Stimulated activated CD8-positive, alpha-beta memory T cell treated with anti-CD3 and anti-CD28 coated beads, Interleukin-12 subunit alpha, Interleukin-12 subunit beta, amount 100 ng/mL, for 24 hours (primary cell): ENCODE results near the gene IFI30.
"Not testable (repeated sequence)": the region's sequence is repeated elsewhere in the genome, so short reads cannot be mapped to it uniquely, and the experiment has no call there.

Experiments used
- DNase-seq: peaks from one replicate; pipeline ENCODE4 v3.0.0-alpha.2; 2020; ENCODE audit errors: extremely low read depth

IFI30 gene

DNA sequence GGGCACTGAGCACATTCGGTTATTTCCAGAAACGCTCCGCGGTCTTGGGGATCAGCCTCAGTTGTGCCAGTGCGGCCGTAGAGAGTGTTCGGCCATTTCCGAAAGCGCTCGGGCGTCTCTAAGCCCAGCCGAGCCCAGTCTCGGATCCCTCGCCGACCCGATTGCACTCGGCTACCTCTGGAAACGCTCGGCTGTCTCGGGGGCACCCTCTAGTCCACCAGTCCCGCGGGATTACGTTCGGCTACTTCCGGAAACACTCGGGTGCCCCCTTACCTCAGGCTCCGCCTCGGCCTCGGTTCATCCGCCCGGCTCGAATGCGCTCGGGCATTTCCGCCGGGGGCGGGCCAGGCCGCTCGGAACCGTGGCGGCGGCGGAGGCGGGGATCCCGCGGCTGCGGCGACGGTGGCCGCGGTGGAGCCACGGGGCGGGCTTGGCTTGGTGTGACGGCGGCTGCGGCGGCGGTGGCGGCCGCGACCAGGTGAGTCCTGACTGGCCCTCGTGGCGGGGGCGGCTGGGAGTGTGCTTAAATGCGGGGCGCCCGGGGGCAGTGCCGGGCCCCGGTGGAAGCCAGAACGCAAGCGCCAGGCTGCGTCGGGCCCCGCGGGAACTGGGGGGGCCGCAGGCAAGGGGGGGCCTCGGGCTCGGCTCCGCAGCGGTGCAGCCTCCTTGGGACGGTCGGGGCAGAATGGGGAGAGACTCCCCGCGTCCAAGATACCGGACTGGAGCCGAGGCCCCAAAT is 20.6 kb upstream of the IFI30 start, which contains the start of gene PIK3R2:
Gene PIK3R2 (plus strand): TSS at position 347 of the 739 bp plus-strand sequence. CDS start 2,717 bp downstream, outside the sequence.
- peak; percentile 99 for DNase-seq

DNA sequence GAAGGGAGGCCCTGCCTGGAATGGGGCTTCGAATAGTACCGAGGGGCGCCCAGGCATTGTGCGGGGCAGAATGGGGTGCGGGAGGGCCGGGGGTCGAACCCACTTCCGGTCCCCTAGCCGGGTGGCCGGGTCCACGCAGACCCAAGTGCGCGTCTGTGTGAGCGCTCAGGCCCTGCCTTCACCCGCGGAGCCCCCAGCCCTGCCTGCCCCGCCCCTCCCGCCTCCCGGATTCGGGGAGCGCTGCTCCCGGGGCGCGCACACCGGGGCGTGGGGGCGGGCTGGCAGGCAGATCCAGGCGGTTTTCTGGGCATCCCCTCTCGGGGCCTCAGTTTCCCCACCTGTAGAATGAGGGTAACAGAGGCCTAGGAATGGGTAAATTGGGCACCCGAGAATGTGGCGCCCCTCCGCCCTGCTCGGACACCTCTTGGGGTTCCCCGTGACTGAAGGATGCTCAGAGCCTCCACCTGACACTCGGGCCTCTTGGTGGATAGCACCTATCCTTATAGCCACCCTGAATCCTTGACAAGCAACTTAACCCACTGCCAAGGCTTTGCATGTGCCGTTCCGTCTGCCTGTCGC is 20.0 kb upstream of the IFI30 start:
- no peak for DNase-seq

DNA sequence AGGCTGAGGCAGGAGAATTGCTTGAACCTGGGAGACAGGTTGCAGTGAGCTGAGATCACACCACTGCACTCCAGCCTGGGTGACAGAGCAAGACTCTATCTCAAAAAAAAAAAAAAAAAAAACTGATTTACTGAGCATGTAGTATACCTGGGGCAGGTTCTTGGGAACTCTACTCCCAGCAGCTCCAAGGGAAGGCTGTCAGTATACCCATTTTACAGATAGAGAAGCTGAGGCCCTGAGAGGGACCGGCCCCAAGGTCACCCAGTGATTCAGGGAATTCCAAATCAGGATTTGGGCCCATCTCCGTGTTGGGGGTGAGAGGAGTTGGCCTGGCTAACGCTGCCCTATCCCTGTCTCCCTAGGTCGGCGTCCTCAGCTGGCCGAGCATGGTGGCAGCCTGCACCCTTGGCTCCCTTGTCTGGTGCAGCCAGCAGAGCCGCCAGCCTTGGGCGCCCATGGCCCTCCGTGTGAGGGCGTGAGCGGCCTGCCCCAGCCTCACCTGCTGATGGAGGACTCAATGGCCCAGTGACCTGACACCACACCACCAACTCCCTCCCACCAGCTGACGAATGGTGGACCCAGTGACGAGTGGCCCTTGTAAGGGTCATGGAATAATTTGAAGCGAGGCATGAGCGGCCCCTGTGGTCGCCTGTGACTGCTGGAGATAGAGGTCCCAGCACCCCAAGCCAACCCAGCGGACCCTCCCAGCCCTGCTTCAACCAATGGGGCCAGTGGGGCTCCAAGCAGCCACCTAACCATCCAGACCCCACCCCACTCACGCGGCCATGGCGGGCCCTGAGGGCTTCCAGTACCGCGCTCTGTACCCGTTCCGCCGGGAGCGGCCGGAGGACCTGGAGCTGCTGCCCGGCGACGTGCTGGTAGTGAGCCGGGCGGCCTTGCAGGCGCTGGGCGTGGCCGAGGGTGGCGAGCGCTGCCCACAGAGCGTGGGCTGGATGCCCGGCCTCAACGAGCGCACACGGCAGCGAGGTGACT is 18.2 kb upstream of the IFI30 start:
- DNase-seq, result no peak

DNA sequence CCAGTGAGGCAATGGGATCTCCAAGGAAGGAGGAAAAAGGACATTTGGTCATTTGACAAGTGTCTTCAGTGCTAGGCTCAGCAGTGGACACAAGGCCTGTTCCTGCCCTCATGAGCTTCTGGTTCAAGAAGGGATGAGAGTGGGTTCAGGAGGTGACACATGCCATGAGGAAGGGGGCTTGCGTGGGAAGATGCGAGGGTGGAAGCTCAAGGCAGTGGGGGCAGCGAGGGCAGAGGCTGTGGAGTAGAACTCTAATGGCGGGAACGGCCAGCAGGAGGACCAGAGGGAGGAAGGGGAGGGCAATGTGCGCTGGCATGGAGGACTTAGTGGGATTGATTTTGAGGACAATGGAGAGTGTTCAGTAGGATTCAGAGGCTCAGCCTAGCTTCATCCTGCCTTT is 17.3 kb upstream of the IFI30 start:
- no peak for DNase-seq

DNA sequence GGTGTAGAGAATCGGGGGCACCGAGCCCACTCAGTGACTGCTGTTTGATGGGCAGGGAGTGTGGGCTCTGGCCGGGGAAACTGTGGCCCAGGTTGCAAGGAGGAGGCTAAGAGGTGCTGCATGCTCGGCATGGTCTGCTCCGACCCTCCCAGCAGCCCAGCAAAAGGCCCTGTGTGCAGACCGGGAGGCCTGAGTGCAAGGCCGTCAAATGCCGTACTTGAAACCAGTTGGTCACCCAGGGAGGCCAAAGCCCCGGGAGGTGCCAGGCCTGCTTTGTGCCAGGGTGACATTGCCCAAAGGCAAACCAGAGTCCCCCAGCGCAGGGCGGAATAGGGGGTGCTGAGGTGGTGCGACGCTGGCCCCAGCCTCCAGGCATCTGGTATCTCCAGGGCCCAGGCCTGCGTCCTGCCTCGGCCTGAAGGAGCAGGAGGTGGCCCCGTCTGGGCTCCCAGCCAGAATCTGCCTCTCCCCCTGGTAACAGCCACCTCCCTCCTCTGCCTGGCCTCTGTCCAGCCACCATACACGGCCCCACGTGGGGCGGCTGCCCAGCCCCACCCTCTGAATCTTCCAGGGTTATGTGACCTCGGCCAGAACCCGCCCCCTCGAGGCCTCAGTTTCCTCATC is 16.7 kb upstream of the IFI30 start:
- no peak for DNase-seq

DNA sequence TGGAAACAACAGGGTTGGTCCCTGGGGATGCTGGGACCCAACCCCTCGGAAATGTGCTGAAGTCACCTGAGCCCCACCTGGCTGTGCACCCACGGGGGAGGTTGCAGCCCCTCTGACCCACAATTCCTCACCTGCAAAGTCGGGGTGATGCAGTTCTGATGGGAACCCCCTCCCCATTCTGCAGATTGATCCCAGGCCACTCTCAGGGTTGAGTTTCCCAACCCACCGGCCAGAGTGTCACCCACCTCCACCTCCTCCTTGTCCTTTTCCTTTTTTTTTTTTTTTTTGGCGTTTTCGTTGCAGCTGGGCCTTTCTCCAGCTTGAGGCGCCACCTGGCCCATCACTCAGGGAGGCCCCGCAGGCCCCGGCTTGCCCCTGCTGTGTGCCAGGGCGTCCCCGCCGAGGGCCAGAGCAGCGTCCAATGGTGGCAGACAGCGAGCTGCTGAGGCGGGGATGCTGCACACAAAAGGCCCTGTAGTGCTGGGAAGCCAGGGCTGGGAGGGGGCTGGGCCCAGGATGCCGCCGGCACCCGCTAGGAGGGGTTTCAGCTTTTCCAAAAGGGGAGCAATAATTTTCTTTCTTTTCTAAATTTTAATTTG is 16.0 kb upstream of the IFI30 start:
- no peak for DNase-seq

DNA sequence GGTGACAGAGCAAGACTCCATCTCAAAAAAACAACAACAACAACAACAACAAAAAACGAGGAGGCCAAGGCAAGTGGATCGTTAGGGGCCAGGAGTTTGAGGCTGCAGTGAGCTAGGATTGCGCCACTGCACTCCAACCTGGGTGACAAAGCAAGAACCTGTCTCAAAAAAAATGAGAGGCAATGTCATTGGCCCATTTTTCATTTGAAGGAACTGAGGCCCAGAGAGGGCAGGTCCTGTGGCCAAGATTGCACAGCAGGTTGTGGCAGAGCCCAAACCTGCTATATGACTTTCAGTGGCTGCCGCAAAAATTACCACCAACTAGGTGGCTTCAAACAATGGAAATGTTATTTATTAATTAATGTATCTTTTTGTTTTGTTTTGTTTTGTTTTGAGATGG is 15.1 kb upstream of the IFI30 start:
- no peak for DNase-seq

DNA sequence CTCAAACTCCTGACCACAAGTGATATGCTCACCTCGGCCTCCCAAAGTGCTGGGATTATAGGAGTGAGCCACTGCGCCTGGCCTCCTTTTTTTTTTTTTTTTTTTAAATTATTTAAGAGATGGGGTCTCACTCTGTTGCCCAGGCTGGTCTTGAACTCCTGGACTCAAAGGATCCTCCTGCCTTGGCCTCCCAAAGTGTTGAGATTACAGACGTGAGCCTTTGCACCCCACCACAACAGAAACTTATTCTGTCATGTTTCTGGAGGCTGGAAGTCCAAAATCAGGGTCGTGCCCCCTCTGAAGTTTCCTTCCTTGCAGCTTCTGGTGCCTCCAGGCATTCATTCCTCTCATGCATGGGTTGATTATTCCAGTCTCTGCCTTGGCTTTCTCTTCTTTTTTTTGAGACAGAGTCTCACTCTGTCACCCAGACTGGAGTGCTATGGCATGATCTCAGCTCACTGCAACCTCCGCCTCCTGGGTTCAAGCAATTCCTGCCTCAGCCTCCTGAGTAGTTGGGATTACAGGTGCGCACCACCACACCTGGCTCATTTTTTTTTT is 14.5 kb upstream of the IFI30 start:
- not testable (repeated sequence) for DNase-seq

DNA sequence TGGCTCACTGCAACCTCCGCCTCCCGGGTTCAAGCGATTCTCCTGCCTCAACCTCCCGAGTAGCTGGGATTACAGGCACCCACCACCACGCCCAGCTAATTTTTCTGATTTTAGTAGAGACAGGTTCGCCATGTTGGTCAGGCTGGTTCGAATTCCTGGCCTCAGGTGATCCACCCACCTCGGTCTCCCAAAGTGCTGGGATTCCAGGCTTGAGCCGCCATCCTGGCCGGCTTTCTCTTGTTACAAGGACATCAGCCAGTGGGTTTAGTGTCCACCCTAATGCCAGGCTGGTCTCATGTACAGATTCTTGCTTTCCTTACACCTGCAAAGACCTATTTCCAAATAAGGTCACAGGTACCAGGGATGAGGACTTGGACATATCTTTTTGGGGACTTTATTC is 13.8 kb upstream of the IFI30 start:
- no peak for DNase-seq

DNA sequence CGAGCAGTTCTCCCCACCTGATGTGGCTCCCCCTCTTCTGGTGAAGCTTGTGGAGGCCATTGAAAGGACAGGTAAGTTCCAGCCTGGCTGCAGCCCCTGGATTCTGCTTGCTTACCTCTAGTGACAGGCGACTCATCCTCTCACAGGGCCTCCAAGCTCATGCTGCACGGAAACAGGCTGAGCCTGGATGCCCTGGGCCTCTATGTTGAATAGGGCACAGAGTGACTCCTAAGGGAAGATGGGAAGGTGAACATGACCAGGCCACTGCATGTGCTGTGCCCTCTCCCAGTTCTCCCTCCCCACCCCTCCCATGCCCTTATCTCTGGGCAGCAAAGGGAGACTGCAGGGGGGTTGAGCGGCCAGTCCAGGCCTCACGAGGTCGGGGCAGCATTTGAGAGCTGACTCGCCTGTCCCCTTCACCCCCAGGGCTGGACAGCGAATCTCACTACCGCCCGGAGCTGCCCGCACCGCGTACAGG is 13.1 kb upstream of the IFI30 start:
- DNase-seq, result no peak

DNA sequence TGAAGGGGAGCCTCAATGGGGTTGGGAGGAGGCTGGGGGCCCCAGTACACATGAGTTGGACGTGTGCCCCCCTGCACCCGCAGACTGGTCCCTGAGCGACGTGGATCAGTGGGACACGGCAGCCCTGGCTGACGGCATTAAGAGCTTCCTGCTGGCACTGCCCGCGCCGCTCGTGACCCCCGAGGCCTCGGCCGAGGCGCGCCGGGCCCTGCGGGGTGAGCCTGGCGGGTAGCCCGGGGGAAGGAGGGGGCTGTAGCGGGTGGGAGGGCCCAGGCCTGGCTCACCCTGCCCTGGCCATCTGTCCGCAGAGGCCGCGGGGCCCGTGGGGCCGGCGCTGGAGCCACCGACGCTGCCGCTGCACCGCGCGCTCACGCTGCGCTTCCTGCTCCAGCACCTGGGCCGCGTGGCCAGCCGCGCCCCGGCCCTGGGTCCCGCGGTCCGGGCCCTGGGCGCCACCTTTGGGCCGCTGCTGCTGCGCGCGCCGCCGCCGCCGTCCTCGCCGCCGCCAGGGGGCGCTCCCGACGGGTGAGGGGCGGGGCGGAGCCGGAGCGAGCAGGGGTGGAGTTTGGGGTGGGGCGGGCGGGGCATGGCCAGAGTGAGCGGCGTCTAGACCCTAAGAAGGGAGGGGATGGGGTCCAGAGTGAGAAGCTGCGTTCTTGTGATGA is 12.5 kb upstream of the IFI30 start:
- no peak for DNase-seq

DNA sequence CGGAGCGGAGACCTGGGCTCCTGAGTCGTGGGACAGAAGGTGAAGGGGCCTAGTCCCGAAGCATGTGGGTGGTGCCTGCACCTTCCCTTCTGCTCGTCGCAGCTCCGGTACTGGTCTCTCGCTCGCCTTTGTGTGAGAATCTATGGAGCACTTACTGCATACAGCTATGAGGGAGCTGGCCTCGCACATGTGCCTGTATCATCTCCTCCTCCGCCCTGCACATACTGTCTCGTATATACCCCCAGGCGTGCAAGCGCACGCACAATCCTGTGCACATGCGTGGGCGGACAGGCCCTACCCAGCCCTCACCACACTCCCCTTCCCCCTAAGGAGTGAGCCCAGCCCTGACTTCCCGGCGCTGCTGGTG is 12.0 kb upstream of the IFI30 start:
- no peak for DNase-seq

DNA sequence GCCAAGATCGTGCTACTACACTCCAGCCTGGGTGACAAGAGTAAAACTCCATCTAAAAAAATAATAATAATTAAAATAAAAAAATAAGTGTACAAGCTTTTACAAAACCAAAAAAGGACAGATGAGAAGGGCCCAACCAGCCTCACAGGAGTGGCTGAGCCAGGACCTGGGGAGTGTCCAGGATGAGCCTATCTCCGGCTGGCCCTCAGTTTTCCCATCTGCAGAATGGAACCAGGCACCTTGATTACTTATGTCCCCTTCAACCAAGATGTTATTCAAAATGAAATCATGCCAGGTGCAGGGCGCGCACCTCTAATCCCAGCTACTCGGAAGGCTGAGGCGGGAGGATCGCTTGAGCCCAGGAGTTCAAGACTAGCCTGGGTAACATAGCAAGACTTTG is 9.5 kb upstream of the IFI30 start:
- DNase-seq, result no peak

DNA sequence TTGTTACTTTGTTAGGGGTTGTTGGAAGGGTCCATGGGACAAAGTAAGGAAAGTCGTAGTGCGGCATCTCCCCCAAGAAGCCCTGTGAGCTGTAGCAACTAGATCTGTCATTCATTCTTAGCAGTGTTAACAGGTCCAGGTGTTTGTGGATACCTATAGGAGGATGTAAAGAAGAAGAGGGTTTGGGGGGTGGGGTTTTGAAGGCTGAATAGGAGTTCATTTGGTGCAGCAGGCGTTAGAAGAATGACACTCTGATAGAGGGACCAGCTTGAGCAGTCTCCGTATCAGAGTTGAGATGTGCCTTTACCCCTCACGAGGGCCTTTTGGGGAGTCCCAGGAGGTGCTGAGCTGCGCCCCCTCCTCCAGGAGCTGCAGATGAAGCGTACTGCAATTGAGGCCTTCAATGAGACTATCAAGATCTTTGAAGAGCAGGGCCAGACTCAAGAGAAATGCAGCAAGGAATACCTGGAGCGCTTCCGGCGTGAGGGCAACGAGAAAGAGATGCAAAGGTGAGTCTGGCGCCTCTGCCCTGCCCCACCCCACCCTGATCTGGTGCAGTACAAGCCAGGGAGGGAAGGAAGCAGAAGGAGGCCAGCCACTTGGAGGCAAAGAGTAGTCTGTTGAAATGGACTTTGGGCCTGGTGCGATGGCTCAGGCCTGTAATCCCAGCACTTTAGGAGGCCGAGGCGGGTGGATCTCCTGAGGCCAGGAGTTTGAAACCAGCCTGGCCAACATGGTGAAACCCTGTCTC is 7.6 kb upstream of the IFI30 start:
- no peak for DNase-seq

DNA sequence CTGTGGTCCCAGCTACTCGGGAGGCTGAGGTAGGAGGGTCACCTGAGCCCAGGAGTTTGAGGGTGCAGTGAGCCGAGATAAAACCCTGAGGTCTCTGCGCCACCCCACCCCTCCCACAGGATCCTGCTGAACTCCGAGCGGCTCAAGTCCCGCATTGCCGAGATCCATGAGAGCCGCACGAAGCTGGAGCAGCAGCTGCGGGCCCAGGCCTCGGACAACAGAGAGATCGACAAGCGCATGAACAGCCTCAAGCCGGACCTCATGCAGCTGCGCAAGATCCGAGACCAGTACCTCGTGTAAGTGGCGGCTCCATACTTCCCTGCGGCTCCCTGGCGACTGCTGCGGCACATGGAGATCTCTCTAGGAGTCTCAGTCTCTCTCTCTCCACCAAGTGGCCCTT is 6.6 kb upstream of the IFI30 start:
- no peak for DNase-seq

DNA sequence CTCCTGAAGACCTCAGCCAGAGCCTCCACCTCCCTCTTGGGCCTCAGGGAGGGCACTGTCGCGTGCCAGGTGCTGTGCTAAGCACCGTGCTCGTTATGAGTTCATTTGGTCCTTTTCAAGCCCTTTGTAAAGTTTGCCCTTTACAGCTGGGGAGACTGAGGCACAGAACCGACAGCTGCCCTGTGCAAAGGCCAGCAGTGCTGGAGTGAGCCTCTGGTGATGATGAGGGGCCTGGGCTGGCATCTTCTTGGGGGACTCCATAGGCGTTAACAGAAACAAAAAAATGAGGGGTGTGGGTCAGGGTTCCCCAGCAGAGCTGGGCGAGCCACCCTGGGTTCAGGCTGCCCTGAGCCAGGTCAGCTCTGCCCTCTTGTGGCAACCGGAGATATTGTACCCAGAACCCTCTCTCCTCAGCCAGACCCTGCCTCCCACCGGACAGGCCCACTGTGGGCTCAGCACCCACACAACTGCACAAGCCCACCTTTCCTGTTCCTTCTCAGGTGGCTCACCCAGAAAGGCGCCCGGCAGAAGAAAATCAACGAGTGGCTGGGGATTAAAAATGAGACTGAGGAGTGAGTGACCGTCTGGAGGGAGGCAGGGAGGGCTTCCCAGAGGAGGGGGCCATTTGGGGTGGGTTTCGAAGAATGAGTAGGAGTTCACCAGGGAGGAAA is 5.5 kb upstream of the IFI30 start:
- DNase-seq, result no peak

DNA sequence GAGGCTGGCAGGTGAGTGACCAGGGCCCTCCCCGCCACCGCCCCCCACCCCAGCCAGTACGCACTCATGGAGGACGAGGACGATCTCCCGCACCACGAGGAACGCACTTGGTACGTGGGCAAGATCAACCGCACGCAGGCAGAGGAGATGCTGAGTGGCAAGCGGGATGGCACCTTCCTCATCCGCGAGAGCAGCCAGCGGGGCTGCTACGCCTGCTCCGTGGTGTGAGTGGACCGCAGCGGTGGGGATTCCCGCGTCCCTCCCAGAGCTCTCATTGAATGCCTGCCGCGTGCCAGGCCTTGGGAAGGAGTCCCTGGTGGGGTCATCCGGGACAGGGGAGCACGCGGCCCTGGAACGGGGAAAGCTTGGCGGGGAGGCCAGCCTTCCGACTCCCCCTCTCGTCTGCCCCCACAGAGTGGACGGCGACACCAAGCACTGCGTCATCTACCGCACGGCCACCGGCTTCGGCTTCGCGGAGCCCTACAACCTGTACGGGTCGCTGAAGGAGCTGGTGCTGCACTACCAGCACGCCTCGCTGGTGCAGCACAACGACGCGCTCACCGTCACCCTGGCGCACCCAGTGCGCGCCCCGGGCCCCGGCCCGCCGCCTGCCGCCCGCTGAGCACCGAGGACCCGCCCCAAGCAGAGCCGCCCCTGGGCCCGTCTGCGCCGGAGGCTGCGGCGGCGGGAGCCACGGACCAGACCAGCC is 4.8 kb upstream of the IFI30 start:
- no peak for DNase-seq

DNA sequence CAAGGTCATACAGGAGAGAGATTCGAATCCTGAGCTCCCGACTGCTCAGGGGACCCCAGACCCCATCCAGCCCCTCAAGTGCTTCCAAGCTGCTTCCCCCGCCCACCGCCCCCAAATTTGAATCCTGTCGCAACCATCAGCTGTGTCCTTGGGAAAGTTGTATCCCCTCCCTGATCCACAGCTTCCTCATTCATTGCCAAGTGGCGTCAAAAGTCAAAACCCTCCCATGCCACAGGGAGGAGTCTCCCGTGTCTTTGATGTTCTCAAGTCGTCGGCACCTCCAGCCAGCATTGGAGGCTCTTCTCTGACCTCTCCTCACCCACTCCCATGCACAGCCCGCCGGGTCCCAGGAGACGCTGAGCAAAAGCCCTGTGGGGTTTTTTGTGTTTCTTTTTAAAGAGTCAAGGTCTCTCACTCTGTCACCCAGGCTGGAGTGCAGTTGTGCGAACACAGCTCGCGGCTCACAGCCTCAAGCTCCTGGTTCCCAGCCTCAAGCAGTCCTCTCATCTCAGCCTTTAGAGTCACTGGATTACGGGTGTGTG is 2.8 kb upstream of the IFI30 start:
- no peak for DNase-seq
